Hepatocyte (in vitro differentiated cells): ENCODE measurements around the gene FECH. TPM values are rescaled to one million over a fixed set of nuclear protein-coding genes. Genes with fewer than 3 reads are reported as not detected.

Source experiments
- DNase-seq: peaks from one replicate; pipeline ENCODE4 v3.0.0-alpha.2; 2016; ENCODE audit warnings: low spot score
- H2AFZ ChIP-seq: fragments of 200-600 bp; sonication (generic); 2 replicates; pipeline ENCODE4 v1.6.0; 2016; ENCODE audit warnings: antibody characterized with exemption, mild to moderate bottlenecking
- H3K27ac ChIP-seq: fragments of 200-600 bp; sonication (generic); 2 replicates; pipeline ENCODE4 v1.5.1; 2016; ENCODE audit warnings: mild to moderate bottlenecking
- H3K27me3 ChIP-seq: fragments of 200-600 bp; sonication (generic); 2 replicates; pipeline ENCODE4 v1.6.1; 2016
- H3K36me3 ChIP-seq: fragments of 200-600 bp; sonication (generic); replicated peaks from 2 replicates; pipeline ENCODE4 v1.5.1; 2016; ENCODE audit warnings: low read depth; ENCODE audit not compliant: insufficient read depth
- H3K4me1 ChIP-seq: fragments of 200-600 bp; sonication (generic); 2 replicates; pipeline ENCODE4 v1.5.1; 2016; ENCODE audit warnings: mild to moderate bottlenecking, moderate library complexity; ENCODE audit not compliant: insufficient read depth
- H3K4me2 ChIP-seq: fragments of 200-600 bp; sonication (generic); 2 replicates; pipeline ENCODE4 v1.6.0; 2016
- H3K4me3 ChIP-seq: fragments of 200-600 bp; sonication (generic); 2 replicates; pipeline ENCODE4 v1.5.1; 2016; ENCODE audit warnings: mild to moderate bottlenecking
- H3K79me2 ChIP-seq: fragments of 200-600 bp; sonication (generic); 2 replicates; pipeline ENCODE4 v1.6.0; 2017; ENCODE audit warnings: mild to moderate bottlenecking
- H3K9me2 ChIP-seq: fragments of 200-600 bp; sonication (generic); replicated peaks from 2 replicates; pipeline ENCODE4 v1.6.0; 2017; ENCODE audit warnings: mild to moderate bottlenecking; ENCODE audit not compliant: insufficient read depth
- H3K9me3 ChIP-seq: fragments of 200-600 bp; sonication (generic); 2 replicates; pipeline ENCODE4 v1.5.1; 2016; ENCODE audit warnings: low read depth, mild to moderate bottlenecking
- H4K20me1 ChIP-seq: fragments of 200-600 bp; sonication (generic); 2 replicates; pipeline ENCODE4 v1.6.0; 2016; ENCODE audit warnings: mild to moderate bottlenecking; ENCODE audit not compliant: insufficient read depth, poor library complexity, severe bottlenecking
- EZH2 ChIP-seq: fragments of 200-600 bp; sonication (generic); IDR thresholded peaks from 2 replicates; pipeline ENCODE4 v1.6.1; 2016; ENCODE audit warnings: antibody characterized with exemption, mild to moderate bottlenecking, borderline replicate concordance
- EZH2phosphoT487 ChIP-seq: fragments of 200-600 bp; sonication (generic); IDR thresholded peaks from one replicate; pipeline ENCODE4 v1.6.1; 2018; ENCODE audit warnings: antibody characterized with exemption, mild to moderate bottlenecking, low read depth, moderate library complexity; ENCODE audit not compliant: unreplicated experiment, severe bottlenecking
- WGBS: methylation state at CpG from one replicate; pipeline ENCODE4 v1.1.6; 2016; ENCODE audit warnings: low lambda C conversion rate; ENCODE audit errors: missing lambda C conversion rate; 5-methylcytosine and 5-hydroxymethylcytosine counted together
- polyA plus RNA-seq: library from polyadenylated mRNA; unstranded; fragments of >200 nt; fragmentation: Nextera tagmentation; extraction: Ambion mirVana; gene quantifications from 2 replicates; pipeline ENCODE4 v1.2.1, GENCODE V29; 2016
- total RNA-seq: library from RNA; depleted of rRNA; stranded (reverse); fragments of >200 nt; gene quantifications from 2 replicates; pipeline ENCODE4 v1.2.3, GENCODE V29; 2014
- TF ChIP-seq, protein P1 (sequence below): fragments of 200-600 bp; sonication (generic); IDR thresholded peaks from 2 replicates; pipeline ENCODE4 v1.5.1; 2016; ENCODE audit warnings: antibody characterized with exemption, mild to moderate bottlenecking; ENCODE audit not compliant: poor library complexity

The FECH gene
- total and polyA plus RNA-seq, 2 experiments from 2014 or later = 14.5 to 19.3 TPM

DNA sequence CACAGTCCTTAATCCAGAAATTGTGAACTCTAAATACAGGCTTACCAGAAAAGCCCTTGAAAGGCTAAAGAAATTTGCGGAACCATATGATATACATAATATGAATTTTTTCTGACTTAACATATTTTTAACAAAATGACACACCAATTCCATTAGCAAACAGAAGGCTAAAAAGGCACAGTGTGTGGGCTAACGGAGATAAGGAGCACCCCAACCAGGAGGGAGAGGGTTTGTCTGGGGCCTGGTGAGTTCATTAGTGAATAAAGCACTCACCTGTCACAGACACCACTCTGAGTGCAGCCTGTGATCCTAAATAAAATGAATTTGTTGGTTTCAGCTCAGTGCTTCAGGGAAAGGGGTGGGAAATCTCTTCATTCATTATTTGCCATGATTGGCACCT is 2.7 kb upstream of the FECH start:
- no peak for DNase-seq
- Histone ChIP-seq H4K20me1 (no peaks in the 10 kb centered on the region), H3K4me3 (no peak overlapping the region), H3K9me2 (no peaks in the 10 kb centered on the region), H3K9me3 (no peaks in the 10 kb centered on the region), H2AFZ (no peak overlapping the region), H3K79me2 (no peaks in the 10 kb centered on the region), H3K27me3 (no peaks in the 10 kb centered on the region), H3K4me1 (peaks cover 9% of the 10 kb centered on the region), H3K27ac (no peak overlapping the region), H3K36me3 (no peaks in the 10 kb centered on the region), H3K4me2 (no peak overlapping the region)
- TF ChIP-seq EZH2 (no peak), EZH2phosphoT487 (no peak)
- TF ChIP-seq, protein P1, sequence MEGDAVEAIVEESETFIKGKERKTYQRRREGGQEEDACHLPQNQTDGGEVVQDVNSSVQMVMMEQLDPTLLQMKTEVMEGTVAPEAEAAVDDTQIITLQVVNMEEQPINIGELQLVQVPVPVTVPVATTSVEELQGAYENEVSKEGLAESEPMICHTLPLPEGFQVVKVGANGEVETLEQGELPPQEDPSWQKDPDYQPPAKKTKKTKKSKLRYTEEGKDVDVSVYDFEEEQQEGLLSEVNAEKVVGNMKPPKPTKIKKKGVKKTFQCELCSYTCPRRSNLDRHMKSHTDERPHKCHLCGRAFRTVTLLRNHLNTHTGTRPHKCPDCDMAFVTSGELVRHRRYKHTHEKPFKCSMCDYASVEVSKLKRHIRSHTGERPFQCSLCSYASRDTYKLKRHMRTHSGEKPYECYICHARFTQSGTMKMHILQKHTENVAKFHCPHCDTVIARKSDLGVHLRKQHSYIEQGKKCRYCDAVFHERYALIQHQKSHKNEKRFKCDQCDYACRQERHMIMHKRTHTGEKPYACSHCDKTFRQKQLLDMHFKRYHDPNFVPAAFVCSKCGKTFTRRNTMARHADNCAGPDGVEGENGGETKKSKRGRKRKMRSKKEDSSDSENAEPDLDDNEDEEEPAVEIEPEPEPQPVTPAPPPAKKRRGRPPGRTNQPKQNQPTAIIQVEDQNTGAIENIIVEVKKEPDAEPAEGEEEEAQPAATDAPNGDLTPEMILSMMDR = no peak
- WGBS = 74% methylated on average over 2 of the region's 2 CpGs

DNA sequence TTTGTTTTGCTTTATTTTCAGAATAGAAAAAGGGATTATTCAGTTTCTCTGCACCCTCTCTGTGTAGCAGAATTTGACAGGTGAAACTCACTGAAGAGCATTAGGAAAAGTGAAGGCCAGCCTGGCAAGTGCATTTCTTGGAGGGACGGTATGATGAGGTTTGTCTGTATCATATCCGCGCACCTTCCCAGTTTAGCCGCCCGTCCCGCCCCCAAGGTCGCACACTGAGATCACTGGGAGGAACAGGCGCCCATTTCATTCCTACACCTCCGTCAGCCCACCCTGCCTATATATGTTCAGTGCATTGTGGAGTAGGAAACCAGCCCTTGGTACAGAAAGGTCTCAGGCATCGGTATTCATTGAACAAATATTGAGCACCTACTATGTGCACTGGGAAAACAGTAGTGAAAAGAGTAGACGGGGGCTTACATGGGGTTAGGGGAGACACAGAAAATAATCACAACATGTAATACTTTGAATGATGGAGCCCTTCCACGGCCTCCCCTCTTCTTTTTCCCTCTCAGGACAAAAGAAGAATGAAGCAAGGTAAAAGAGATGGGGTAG is 678 bp upstream of the FECH start:
- DNase-seq = no peak
- TF ChIP-seq EZH2phosphoT487 (no peak), EZH2 (no peak)
- TF ChIP-seq, protein P1 = no peak
- Histone ChIP-seq H3K9me2 (no peaks in the 10 kb centered on the region), H3K79me2 (no peaks in the 10 kb centered on the region), H2AFZ (peak overlapping the region; percentile 96), H3K9me3 (no peaks in the 10 kb centered on the region), H3K4me1 (peaks cover 9% of the 10 kb centered on the region), H3K27me3 (no peaks in the 10 kb centered on the region), H3K36me3 (no peaks in the 10 kb centered on the region), H3K27ac (peak overlapping the region; percentile 90), H3K4me3 (no peak overlapping the region), H3K4me2 (peak overlapping the region; percentile 91), H4K20me1 (no peaks in the 10 kb centered on the region)
- 87% methylated on average over 12 of the region's 12 CpGs for WGBS

DNA sequence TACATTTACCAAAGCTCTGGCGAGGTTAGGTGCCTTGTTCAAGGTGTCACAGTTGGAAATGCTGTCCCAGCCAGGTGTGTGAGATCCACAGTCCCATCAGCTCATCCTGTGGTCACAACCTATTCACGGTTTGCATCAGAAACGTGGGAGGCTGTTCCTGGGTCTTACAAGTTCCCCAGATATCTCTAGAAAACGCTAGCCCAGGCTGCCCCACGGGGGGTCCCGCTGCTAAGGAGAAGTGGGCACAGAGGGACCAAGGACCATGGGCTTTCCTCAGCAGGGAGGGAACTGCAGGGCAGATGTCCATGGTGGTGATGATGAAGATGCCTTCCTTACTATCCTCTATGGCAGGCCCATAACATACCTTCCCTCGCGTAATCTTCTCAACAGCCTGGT is 649 bp downstream of the FECH start:
- Histone ChIP-seq H4K20me1 (no peaks in the 10 kb centered on the region), H3K4me2 (peak overlapping the region; percentile 91), H3K4me1 (peaks cover 9% of the 10 kb centered on the region), H3K4me3 (peak overlapping the region; percentile 59), H3K9me3 (no peaks in the 10 kb centered on the region), H3K9me2 (no peaks in the 10 kb centered on the region), H3K79me2 (no peaks in the 10 kb centered on the region), H3K27ac (peak overlapping the region; percentile 90), H2AFZ (peak overlapping the region; percentile 96), H3K27me3 (no peaks in the 10 kb centered on the region), H3K36me3 (no peaks in the 10 kb centered on the region)
- 15% methylated on average over 8 of the region's 8 CpGs for WGBS
- TF ChIP-seq EZH2phosphoT487 (no peak), EZH2 (no peak)
- TF ChIP-seq, protein P1 = no peak
- no peak for DNase-seq
